ENCODE results near the gene OTX2.

Gene OTX2

GRCh38 chr14:56794557-56795283 lies 15.6 kb downstream of the OTX2 start:
- peak overlapping the region; percentile 35 for H3K4me3 ChIP-seq (ENCODE audit: low read length)
- TF ChIP-seq CTCF (conservative IDR thresholded peaks at IDR 0.05; ENCODE audit: low read depth, low read length): no peak
- no peak for DNase-seq (ENCODE audit: low read depth)

- TF ChIP-seq CTCF (conservative IDR thresholded peaks at IDR 0.05; ENCODE audit: low read depth, low read length): no peak
- H3K4me3 ChIP-seq (ENCODE audit: low read length): peak overlapping the region; percentile 34
- no peak for DNase-seq (ENCODE audit: low read depth)
These were observed 16.2 kb downstream of the OTX2 start for GRCh38 chr14:56794088-56794556.

GRCh38 chr14:56789955-56790354 lies 20.3 kb downstream of the OTX2 start:
- no peak overlapping the region for H3K4me3 ChIP-seq (ENCODE audit: low read length)
- DNase-seq (ENCODE audit: low read depth): no peak

DNA sequence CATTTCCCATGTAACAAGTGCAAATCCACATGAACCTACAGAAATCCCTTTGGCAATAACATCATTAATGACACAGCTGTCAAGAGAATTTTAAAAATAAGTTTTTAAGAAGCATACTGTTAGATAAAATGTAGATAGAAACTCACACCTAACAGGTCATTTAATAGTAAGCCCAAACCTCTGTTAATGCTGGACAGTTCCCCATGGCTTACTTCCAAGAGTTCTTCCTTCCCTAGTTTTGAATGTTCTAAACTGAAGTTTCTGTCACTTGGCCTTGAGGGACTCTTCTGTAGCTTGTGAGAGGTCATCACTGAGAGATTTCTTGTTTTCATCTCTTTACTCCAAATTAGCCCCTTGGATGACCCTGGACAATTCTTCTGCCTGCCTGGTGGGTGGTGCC lies 22.7 kb downstream of the OTX2 start:
- no peak for TF ChIP-seq CTCF (conservative IDR thresholded peaks at IDR 0.05; ENCODE audit: low read depth, low read length)

More at GRCh38 chr14:56789955-56790354, 20.3 kb downstream of the OTX2 start:
- TF ChIP-seq CTCF (conservative IDR thresholded peaks at IDR 0.05; ENCODE audit: low read depth, low read length): no peak

DNA sequence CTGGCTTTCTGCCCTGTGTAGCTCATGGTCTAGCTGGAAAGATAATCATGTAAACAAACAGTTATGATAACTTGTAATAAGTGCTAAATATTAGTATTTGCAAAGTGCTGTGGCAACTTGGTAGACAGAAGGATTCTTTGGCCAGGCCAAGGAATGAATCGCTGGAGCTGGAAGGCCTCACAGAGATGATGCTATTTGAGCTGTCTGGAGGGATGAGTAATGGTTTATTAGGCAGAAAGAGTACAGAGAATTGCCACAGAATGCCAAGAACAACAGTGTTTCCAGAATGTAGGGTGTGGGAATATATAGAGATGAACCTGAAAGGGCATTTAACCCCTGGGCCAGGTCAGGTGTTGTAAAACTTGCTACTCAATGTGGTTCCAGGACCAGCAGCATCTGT lies 27.6 kb downstream of the OTX2 start:
- no peak overlapping the region for H3K4me3 ChIP-seq (ENCODE audit: low read length)
- no peak for TF ChIP-seq CTCF (conservative IDR thresholded peaks at IDR 0.05; ENCODE audit: low read depth, low read length)
- DNase-seq (ENCODE audit: low read depth): no peak

More for the DNA sequence above, 22.7 kb downstream of the OTX2 start:
- H3K4me3 ChIP-seq (ENCODE audit: low read length): no peak overlapping the region
- no peak for DNase-seq (ENCODE audit: low read depth)

DNA sequence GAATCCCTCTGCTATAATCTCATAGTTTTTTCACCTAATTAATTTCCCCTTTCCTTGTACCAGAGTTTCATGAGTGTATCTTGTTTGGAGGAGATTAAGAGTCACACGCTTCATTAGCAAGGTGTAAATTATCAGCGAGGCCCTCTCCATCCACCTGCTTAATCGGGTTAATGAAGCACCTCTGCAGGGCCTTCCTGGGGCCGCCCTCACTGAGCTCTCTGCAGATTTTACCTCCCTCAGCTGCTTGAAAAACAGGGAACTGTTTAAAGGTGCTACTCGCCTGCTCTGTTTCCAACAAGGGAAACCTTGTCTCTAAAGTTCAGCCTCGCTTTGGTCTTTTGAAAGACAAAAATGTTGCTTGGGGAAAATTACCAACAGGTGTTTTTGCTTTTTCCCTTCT lies 35.8 kb downstream of the OTX2 start:
- DNase-seq (ENCODE audit: low read depth): no peak
- no peak overlapping the region for H3K4me3 ChIP-seq (ENCODE audit: low read length)
- TF ChIP-seq CTCF (conservative IDR thresholded peaks at IDR 0.05; ENCODE audit: low read depth, low read length): no peak

- no peak for TF ChIP-seq CTCF (conservative IDR thresholded peaks at IDR 0.05; ENCODE audit: low read depth, low read length)
- H3K4me3 ChIP-seq (ENCODE audit: low read length): no peak overlapping the region
- no peak for DNase-seq (ENCODE audit: low read depth)
These were observed 39.8 kb downstream of the OTX2 start for GRCh38 chr14:56770512-56770911.
